K562 (cell line): ENCODE measurements around the gene FBXO28. TPM values are rescaled to one million over a fixed set of nuclear protein-coding genes. Genes with fewer than 3 reads are reported as not detected.

Experiments used
- ATAC-seq: fragments of 200-7000 bp; cut with Tn5 transposase; 3 replicates; pipeline ENCODE4 v1.9.1; 2020; ENCODE audit warnings: moderate library complexity
- BruUV-seq: library from RNA; stranded (reverse); fragments of 400-500 nt; replicated peaks from 2 replicates; lab custom pipeline; 2021; lab: Mats Ljungman, UMichigan
- CTCF ChIA-PET: fragments of 300-600 bp; formaldehyde crosslinking; extraction: SDS; loops from one replicate; lab custom pipeline; 2021; ENCODE audit warnings: low intra/inter-chr PET ratio; lab: Yijun Ruan, JAX
- POLR2A ChIA-PET: fragments of 300-600, 350-650 bp; sonication (Branson Sonifier 250); formaldehyde crosslinking; extraction: SDS; loops from one replicate; lab custom pipeline; 2021; ENCODE audit warnings: antibody characterized with exemption, inconsistent platforms; lab: Yijun Ruan, JAX
- DNase-seq, 4 experiments: peaks; one replicate each; pipeline versions ENCODE4 v3.0.0 to v3.0.0-alpha.2; 2011 to 2018; ENCODE audit warnings: low spot score in 3 of 4, mixed read lengths in 3 of 4; ENCODE audit errors: extremely low read depth in 1 of 4
- FAIRE-seq: peaks from 2 replicates; lab custom pipeline; 2011; peaks lifted over from hg19 to GRCh38; lab: Jason Lieb, UNC
- H2AFZ ChIP-seq: 2 replicates; pipeline ENCODE4 v1.6.0; 2011; ENCODE audit warnings: low read depth, low read length, control low read depth, inconsistent platforms
- H3K27ac ChIP-seq: fragments of 200-600 bp; 3 replicates; pipeline ENCODE4 v1.8.0; 2011; ENCODE audit warnings: low read depth, mild to moderate bottlenecking, control low read depth, inconsistent platforms, low read length, moderate library complexity, mixed read lengths; ENCODE audit errors: extremely low read depth
- H3K27me3 ChIP-seq, 2 experiments: fragments of 300-600 bp in 1 of 2; 2 replicates in 1 of 2; 3 replicates in 1 of 2; pipeline versions ENCODE4 v1.6.0 to v1.8.0; 2011; ENCODE audit warnings: inconsistent platforms in 2 of 2, low read length in 2 of 2, mild to moderate bottlenecking in 1 of 2, mixed read lengths in 1 of 2, moderate library complexity in 1 of 2; ENCODE audit not compliant: control insufficient read depth in 2 of 2, insufficient read depth in 2 of 2
- H3K36me3 ChIP-seq: fragments of 300-600 bp; 3 replicates; pipeline ENCODE4 v1.8.0; 2011; ENCODE audit warnings: mild to moderate bottlenecking, low read length, inconsistent platforms; ENCODE audit not compliant: control insufficient read depth, insufficient read depth
- H3K4me1 ChIP-seq, 2 experiments: fragments of 200-600 bp in 1 of 2; replicated peaks in 1 of 2; 2 replicates in 1 of 2; 3 replicates in 1 of 2; pipeline versions ENCODE4 v1.5.1 to v1.8.0; 2011; ENCODE audit warnings: inconsistent platforms in 2 of 2, low read length in 2 of 2, mild to moderate bottlenecking in 1 of 2, mixed read lengths in 1 of 2, moderate library complexity in 1 of 2; ENCODE audit not compliant: control insufficient read depth in 2 of 2, insufficient read depth in 2 of 2
- H3K4me2 ChIP-seq: 2 replicates; pipeline ENCODE4 v1.6.1; 2011; ENCODE audit warnings: low read length, control low read depth, inconsistent platforms, mixed read lengths; ENCODE audit not compliant: insufficient read depth
- H3K4me3 ChIP-seq: fragments of 200-600 bp; sonication (generic), shearing (Covaris generic); 2 replicates; pipeline ENCODE4 v1.5.1; 2016; ENCODE audit warnings: control low read depth, inconsistent platforms
- H3K79me2 ChIP-seq: fragments of 200-600 bp; 3 replicates; pipeline ENCODE4 v1.8.0; 2011; ENCODE audit warnings: low read length, inconsistent platforms; ENCODE audit not compliant: control insufficient read depth, insufficient read depth
- H3K9ac ChIP-seq, 2 experiments: 2 replicates each; pipeline versions ENCODE4 v1.6.0 to v1.6.1; 2011; ENCODE audit warnings: low read depth in 2 of 2, low read length in 2 of 2, control low read depth in 1 of 2, inconsistent platforms in 1 of 2, mild to moderate bottlenecking in 1 of 2, mixed read lengths in 1 of 2; ENCODE audit not compliant: insufficient read depth in 1 of 2
- H3K9me1 ChIP-seq: one replicate; pipeline ENCODE4 v1.6.0; 2011; ENCODE audit warnings: inconsistent platforms, mild to moderate bottlenecking, low read length, moderate library complexity; ENCODE audit not compliant: control insufficient read depth, insufficient read depth
- H3K9me3 ChIP-seq: replicated peaks from 2 replicates; pipeline ENCODE4 v1.5.1; 2011; ENCODE audit warnings: low read depth, low read length, inconsistent platforms; ENCODE audit not compliant: control insufficient read depth, insufficient read depth
- H4K20me1 ChIP-seq: replicated peaks from 2 replicates; pipeline ENCODE4 v1.6.1; 2011; ENCODE audit warnings: low read length, inconsistent platforms, mixed read lengths; ENCODE audit not compliant: control insufficient read depth, insufficient read depth
- ASH1L ChIP-seq: fragments of 450-650 bp; IDR thresholded peaks from 2 replicates; pipeline ENCODE4 v1.6.1; 2018; ENCODE audit warnings: borderline replicate concordance, mild to moderate bottlenecking, low read depth; ENCODE audit not compliant: partially characterized antibody
- CREB5 ChIP-seq: fragments of 250-450 bp; sonication (Bioruptor Pico); IDR thresholded peaks from 2 replicates; pipeline ENCODE4 v1.5.0; 2020; ENCODE audit warnings: mild to moderate bottlenecking
- GATAD2B ChIP-seq: fragments of 450-650 bp; IDR thresholded peaks from 2 replicates; pipeline ENCODE4 v1.6.1; 2017; ENCODE audit warnings: mild to moderate bottlenecking, borderline replicate concordance
- NBN ChIP-seq: fragments of 450-650 bp; IDR thresholded peaks from 2 replicates; pipeline ENCODE4 v1.6.1; 2016; ENCODE audit warnings: low read depth, mild to moderate bottlenecking
- RBM15 ChIP-seq: fragments of 200-400 bp; formaldehyde crosslinking; IDR thresholded peaks from 2 replicates; pipeline ENCODE4 v1.6.1; 2018; ENCODE audit warnings: mild to moderate bottlenecking, low read length, moderate library complexity; ENCODE audit not compliant: insufficient read depth
- RBM25 ChIP-seq: fragments of 200-400 bp; formaldehyde crosslinking; IDR thresholded peaks from 2 replicates; pipeline ENCODE4 v1.6.1; 2018; ENCODE audit warnings: low read length, low read depth, moderate library complexity; ENCODE audit not compliant: severe bottlenecking
- WGBS: fragments of 100-300 bp; shearing (Covaris generic); methylation state at CpG from one replicate; pipeline ENCODE4 v1.1.6; 2016; ENCODE audit warnings: low coverage, mixed read lengths; ENCODE audit not compliant: insufficient coverage; ENCODE audit errors: missing lambda C conversion rate; 5-methylcytosine and 5-hydroxymethylcytosine counted together
- in situ Hi-C: fragments of 300-500 bp; cut with MboI; formaldehyde crosslinking; loops from 4 replicates; pipeline ENCODE4 v1.15.0; 2018; ENCODE audit warnings: inconsistent platforms, mixed read lengths
- intact Hi-C: fragments of 100-400 bp; cut with micrococcal nuclease; formaldehyde crosslinking; loops from 2 replicates; pipeline ENCODE4 v1.14.2; 2022
- polyA plus RNA-seq, 8 experiments: library from polyadenylated mRNA; depleted of rRNA in 4 of 8; stranded (reverse) in 5 of 8; unstranded in 3 of 8; fragments of >200 nt; fragmentation: Nextera tagmentation in 2 of 8; fragmentation: Illumina TruSeq in 1 of 8; extraction: Ambion mirVana in 2 of 8; extraction: Trizol in 1 of 8; gene quantifications; 2 replicates each; pipeline versions ENCODE4 v1.2.1 to v1.2.3, GENCODE V29; 2011 to 2014; ENCODE audit warnings: inconsistent platforms in 1 of 8, missing spikeins in 1 of 8
- total RNA-seq, 7 experiments: library from RNA; depleted of rRNA in 6 of 7; stranded (reverse); fragments of >200 nt in 6 of 7; fragmentation: Illumina TruSeq in 2 of 7; extraction: Trizol in 2 of 7; gene quantifications; 2 replicates each; pipeline versions ENCODE4 v1.2.1 to v1.2.3, GENCODE V29; 2011 to 2021; ENCODE audit warnings: low replicate concordance in 1 of 7
- TF ChIP-seq, protein P1 (sequence below): fragments of 450-650 bp; IDR thresholded peaks from 2 replicates; pipeline ENCODE4 v1.6.1; 2016; ENCODE audit warnings: borderline replicate concordance

The FBXO28 gene
- total and polyA plus RNA-seq, 9 of the 15 experiments (the other 6 are each of a cell fraction or from before 2014, with no cell fraction given) = 4.1 to 34.8 (median 25.3) TPM

GRCh38 chr1:224149709-224150108, 35.8 kb downstream of the FBXO28 start:
- TF ChIP-seq ASH1L (no peak), NBN (no peak), CREB5 (CRISPR knock-in tag) (no peak), GATAD2B (no peak), RBM25 (peak; percentile 22), RBM15 (no peak)
- TF ChIP-seq, protein P1, sequence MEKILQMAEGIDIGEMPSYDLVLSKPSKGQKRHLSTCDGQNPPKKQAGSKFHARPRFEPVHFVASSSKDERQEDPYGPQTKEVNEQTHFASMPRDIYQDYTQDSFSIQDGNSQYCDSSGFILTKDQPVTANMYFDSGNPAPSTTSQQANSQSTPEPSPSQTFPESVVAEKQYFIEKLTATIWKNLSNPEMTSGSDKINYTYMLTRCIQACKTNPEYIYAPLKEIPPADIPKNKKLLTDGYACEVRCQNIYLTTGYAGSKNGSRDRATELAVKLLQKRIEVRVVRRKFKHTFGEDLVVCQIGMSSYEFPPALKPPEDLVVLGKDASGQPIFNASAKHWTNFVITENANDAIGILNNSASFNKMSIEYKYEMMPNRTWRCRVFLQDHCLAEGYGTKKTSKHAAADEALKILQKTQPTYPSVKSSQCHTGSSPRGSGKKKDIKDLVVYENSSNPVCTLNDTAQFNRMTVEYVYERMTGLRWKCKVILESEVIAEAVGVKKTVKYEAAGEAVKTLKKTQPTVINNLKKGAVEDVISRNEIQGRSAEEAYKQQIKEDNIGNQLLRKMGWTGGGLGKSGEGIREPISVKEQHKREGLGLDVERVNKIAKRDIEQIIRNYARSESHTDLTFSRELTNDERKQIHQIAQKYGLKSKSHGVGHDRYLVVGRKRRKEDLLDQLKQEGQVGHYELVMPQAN = no peak
- TF ChIP-seq, all 486 proteins: peak for 1
- ChIA-PET POLR2A (interaction anchor here (0.6 kb wide), 2 partner anchors 8 to 347 kb away, joined by 3 read pairs; no protein-coding TSS in a partner anchor), CTCF (no interaction called here)
- in situ Hi-C loops (no loop called here), intact Hi-C loops (no loop called here)
- Histone ChIP-seq H3K9me3 (no peaks in the 10 kb centered on the region), H3K4me3 (no peak overlapping the region), H3K27me3 (no peaks in the 10 kb centered on the region), H4K20me1 (no peaks in the 10 kb centered on the region), H3K4me1 (no peaks in the 10 kb centered on the region), H3K4me2 (no peak overlapping the region), H3K27ac (no peak overlapping the region), H3K36me3 (peaks cover 49% of the 10 kb centered on the region), H3K9ac (no peak overlapping the region), H3K9me1 (no peaks in the 10 kb centered on the region), H2AFZ (no peak overlapping the region), H3K79me2 (peaks cover 6% of the 10 kb centered on the region; the same call in 1 of the 3 replicates)
- no peak for ATAC-seq
- FAIRE-seq = no peak
- no TSS peak for BruUV-seq
- WGBS = 15% methylated on average over 1 of the region's 1 CpG
- DNase-seq = no peak
